ENCODE data around the gene SERPINA4.

- TF ChIP-seq, protein P1, sequence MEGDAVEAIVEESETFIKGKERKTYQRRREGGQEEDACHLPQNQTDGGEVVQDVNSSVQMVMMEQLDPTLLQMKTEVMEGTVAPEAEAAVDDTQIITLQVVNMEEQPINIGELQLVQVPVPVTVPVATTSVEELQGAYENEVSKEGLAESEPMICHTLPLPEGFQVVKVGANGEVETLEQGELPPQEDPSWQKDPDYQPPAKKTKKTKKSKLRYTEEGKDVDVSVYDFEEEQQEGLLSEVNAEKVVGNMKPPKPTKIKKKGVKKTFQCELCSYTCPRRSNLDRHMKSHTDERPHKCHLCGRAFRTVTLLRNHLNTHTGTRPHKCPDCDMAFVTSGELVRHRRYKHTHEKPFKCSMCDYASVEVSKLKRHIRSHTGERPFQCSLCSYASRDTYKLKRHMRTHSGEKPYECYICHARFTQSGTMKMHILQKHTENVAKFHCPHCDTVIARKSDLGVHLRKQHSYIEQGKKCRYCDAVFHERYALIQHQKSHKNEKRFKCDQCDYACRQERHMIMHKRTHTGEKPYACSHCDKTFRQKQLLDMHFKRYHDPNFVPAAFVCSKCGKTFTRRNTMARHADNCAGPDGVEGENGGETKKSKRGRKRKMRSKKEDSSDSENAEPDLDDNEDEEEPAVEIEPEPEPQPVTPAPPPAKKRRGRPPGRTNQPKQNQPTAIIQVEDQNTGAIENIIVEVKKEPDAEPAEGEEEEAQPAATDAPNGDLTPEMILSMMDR (IDR thresholded peaks at IDR 0.05; ENCODE audit: insufficient read depth, low read length, poor library complexity, severe bottlenecking): no peak
- no peak for TF ChIP-seq EZH2phosphoT487 (conservative IDR thresholded peaks at IDR 0.05; ENCODE audit: low read length)
Observed at GRCh38 chr14:94582199-94582750, 21.0 kb downstream of the SERPINA4 start.

All from SU-DHL-6 (cell line).